Occipital lobe (tissue), 2 donors: ENCODE data around the gene VSNL1. TPM values are rescaled to one million over a fixed set of nuclear protein-coding genes. Genes with fewer than 3 reads are reported as not detected.

ENCODE experiments used
- DNase-seq: peaks from one replicate; lab custom pipeline; 2025; lab: John Stamatoyannopoulos, UW
- total RNA-seq: library from RNA; depleted of rRNA; stranded (reverse); fragments of >200 nt; gene quantifications from one replicate; pipeline ENCODE4 v1.2.3, GENCODE V29; 2014

The VSNL1 gene
- total RNA-seq, 1 donor from 2014 or later, result 23.1 TPM

- DNase-seq, result no peak
Observed at GRCh38 chr2:17580319-17580715, 39.8 kb downstream of the VSNL1 start.

GRCh38 chr2:17581831-17582230 is 41.3 kb downstream of the VSNL1 start:
- no peak for DNase-seq

- DNase-seq, result no peak
Observed at GRCh38 chr2:17583166-17583565, 42.7 kb downstream of the VSNL1 start.

GRCh38 chr2:17583646-17584045 is 43.1 kb downstream of the VSNL1 start:
- no peak for DNase-seq

- DNase-seq, result no peak
Observed at GRCh38 chr2:17584689-17585088, 44.2 kb downstream of the VSNL1 start.

GRCh38 chr2:17587469-17587868 is 47.0 kb downstream of the VSNL1 start:
- DNase-seq, result no peak

GRCh38 chr2:17588031-17588430 is 47.5 kb downstream of the VSNL1 start:
- no peak for DNase-seq

GRCh38 chr2:17589406-17590035 is 49.0 kb downstream of the VSNL1 start:
- DNase-seq, result no peak

- no peak for DNase-seq
Observed at GRCh38 chr2:17590342-17590911, 49.9 kb downstream of the VSNL1 start.

GRCh38 chr2:17591846-17592245 is 51.4 kb downstream of the VSNL1 start:
- DNase-seq, result no peak

- no peak for DNase-seq
Observed at GRCh38 chr2:17592731-17593409, 52.4 kb downstream of the VSNL1 start.

GRCh38 chr2:17593445-17593840 is 52.9 kb downstream of the VSNL1 start:
- no peak for DNase-seq

GRCh38 chr2:17593841-17594491 is 53.5 kb downstream of the VSNL1 start:
- no peak for DNase-seq

- peak; percentile 11 for DNase-seq
Observed at GRCh38 chr2:17594533-17595401, 54.3 kb downstream of the VSNL1 start.

GRCh38 chr2:17599617-17600016 is 59.1 kb downstream of the VSNL1 start:
- DNase-seq, result no peak

- no peak for DNase-seq
Observed at GRCh38 chr2:17600556-17601204, 60.2 kb downstream of the VSNL1 start.

- no peak for DNase-seq
Observed at GRCh38 chr2:17604050-17604449, 63.6 kb downstream of the VSNL1 start.

- DNase-seq, result no peak
Observed at GRCh38 chr2:17605696-17606095, 65.2 kb downstream of the VSNL1 start.

- DNase-seq, result no peak
Observed at GRCh38 chr2:17606851-17607250, 66.4 kb downstream of the VSNL1 start.

- no peak for DNase-seq
Observed at GRCh38 chr2:17607379-17607778, 66.9 kb downstream of the VSNL1 start.

GRCh38 chr2:17608251-17608650 is 67.8 kb downstream of the VSNL1 start:
- DNase-seq, result no peak
